ENCODE results near the gene MICAL3. TPM values are rescaled to one million over a fixed set of nuclear protein-coding genes. Genes with fewer than 3 reads are reported as not detected.

MICAL3 gene
- total and polyA plus RNA-seq, 3 donors from 2014 or later, result 103 to 106 (median 104) TPM

- H3K27me3 ChIP-seq, result no peaks in the 10 kb centered on the region
These were observed 118.9 kb downstream of the MICAL3 start for GRCh38 chr22:17905445-17905844.

DNA sequence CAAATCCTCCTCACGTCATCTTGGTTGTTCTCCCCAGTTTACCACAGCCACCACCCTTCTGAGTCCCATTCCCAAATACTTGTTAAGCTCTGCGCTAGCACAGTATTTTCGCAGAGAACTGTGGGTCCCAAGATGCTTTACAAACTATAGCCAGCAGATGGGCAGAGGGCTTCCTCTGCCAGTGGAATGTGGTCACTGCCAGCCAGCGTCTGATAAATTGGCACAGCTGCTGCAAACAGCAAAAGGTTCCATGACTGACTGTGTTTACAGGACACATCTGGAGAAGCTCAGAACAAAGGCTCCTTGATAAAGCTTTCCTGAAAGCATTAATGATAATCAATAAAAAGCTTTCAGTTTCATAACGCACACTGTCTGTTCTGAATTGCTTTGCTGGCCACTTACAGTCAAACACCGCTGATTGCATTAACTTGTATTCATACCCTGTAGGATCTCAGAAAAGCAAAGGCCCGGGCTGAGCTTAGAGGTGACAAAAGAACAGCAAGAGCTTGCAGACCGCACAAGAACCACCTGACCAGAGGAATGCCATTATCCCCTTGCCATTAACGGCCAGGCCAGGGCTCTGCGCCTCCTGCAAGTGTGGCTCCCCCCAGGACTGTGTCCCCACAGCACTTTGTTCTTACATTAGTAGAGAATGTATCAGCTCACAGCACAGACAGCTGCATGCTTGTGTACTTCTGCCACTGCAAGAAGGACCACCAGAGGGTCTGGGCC lies 120.6 kb downstream of the MICAL3 start:
- Histone ChIP-seq H3K9me3 (no peaks in the 10 kb centered on the region), H3K4me1 (no peaks in the 10 kb centered on the region), H3K27me3 (no peaks in the 10 kb centered on the region), H3K27ac (no peak overlapping the region), H3K36me3 (ENCODE audit: low read depth, missing control alignments) (no peaks in the 10 kb centered on the region), H3K4me3 (no peak overlapping the region)
- DNase-seq, result no peak
- intact Hi-C loops (cut with DNase I; ENCODE audit: low total_unique reads), result no loop called here
- TF ChIP-seq, protein P1, sequence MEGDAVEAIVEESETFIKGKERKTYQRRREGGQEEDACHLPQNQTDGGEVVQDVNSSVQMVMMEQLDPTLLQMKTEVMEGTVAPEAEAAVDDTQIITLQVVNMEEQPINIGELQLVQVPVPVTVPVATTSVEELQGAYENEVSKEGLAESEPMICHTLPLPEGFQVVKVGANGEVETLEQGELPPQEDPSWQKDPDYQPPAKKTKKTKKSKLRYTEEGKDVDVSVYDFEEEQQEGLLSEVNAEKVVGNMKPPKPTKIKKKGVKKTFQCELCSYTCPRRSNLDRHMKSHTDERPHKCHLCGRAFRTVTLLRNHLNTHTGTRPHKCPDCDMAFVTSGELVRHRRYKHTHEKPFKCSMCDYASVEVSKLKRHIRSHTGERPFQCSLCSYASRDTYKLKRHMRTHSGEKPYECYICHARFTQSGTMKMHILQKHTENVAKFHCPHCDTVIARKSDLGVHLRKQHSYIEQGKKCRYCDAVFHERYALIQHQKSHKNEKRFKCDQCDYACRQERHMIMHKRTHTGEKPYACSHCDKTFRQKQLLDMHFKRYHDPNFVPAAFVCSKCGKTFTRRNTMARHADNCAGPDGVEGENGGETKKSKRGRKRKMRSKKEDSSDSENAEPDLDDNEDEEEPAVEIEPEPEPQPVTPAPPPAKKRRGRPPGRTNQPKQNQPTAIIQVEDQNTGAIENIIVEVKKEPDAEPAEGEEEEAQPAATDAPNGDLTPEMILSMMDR (IDR thresholded peaks at IDR 0.05), result no peak
- TF ChIP-seq POLR2A (IDR thresholded peaks at IDR 0.05), result no peak
- WGBS, 2 donors, result 81 to 86% methylated on average over 9 to 10 of the region's 10 CpGs

More at GRCh38 chr22:17905445-17905844, 118.9 kb downstream of the MICAL3 start:
- Histone ChIP-seq H3K27ac (no peak overlapping the region), H3K9me3 (no peaks in the 10 kb centered on the region), H3K36me3 (ENCODE audit: low read depth, missing control alignments) (no peaks in the 10 kb centered on the region), H3K4me3 (no peak overlapping the region), H3K4me1 (peaks cover 14% of the 10 kb centered on the region)
- 97% methylated on average over 8 of the region's 8 CpGs for WGBS, 2 donors
- DNase-seq, result no peak
- intact Hi-C loops (cut with DNase I; ENCODE audit: low total_unique reads), result no loop called here
- TF ChIP-seq, protein P1 (IDR thresholded peaks at IDR 0.05), result no peak
- no peak for TF ChIP-seq POLR2A (IDR thresholded peaks at IDR 0.05)

- no peak for DNase-seq
- intact Hi-C loops (cut with DNase I; ENCODE audit: low total_unique reads), result no loop called here
These were observed 121.4 kb downstream of the MICAL3 start for GRCh38 chr22:17902960-17903359.

DNA sequence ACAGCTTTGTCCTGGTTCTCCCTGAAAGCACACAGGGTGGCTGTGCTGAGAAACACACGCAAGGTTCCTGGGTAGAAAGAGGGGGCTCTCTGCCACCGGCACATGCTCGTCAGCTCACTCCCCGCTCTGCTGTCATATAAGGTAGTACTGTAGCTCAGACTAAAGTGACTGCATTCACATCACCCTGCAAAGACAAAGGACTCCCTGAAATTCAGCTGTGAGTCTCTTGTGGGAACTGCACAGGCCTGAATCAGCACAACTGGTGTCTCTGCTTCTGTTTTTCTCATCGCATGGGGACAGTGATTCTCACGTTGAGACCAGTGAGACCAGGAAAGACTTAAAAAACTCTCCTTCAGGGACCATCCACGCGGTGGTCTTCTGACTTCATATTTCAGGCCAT lies 126.0 kb downstream of the MICAL3 start:
- H3K9me3 ChIP-seq, result no peaks in the 10 kb centered on the region
- no peaks in the 10 kb centered on the region for H3K4me1 ChIP-seq
- H3K36me3 ChIP-seq (ENCODE audit: low read depth, missing control alignments), result no peaks in the 10 kb centered on the region
- no peak overlapping the region for H3K27ac ChIP-seq
- WGBS, 2 donors, result 91 to 95% methylated on average over 7 to 8 of the region's 8 CpGs
- no peak for DNase-seq
- intact Hi-C loops (cut with DNase I; ENCODE audit: low total_unique reads), result no loop called here
- H3K4me3 ChIP-seq, result no peak overlapping the region
- no peaks in the 10 kb centered on the region for H3K27me3 ChIP-seq
- TF ChIP-seq, protein P1 (IDR thresholded peaks at IDR 0.05), result no peak
- no peak for TF ChIP-seq POLR2A (IDR thresholded peaks at IDR 0.05)

More at GRCh38 chr22:17902960-17903359, 121.4 kb downstream of the MICAL3 start:
- H3K36me3 ChIP-seq (ENCODE audit: low read depth, missing control alignments), result no peaks in the 10 kb centered on the region
- H3K4me1 ChIP-seq, result no peaks in the 10 kb centered on the region
- no peak for TF ChIP-seq POLR2A (IDR thresholded peaks at IDR 0.05)
- TF ChIP-seq, protein P1 (IDR thresholded peaks at IDR 0.05), result no peak
- H3K4me3 ChIP-seq, result no peak overlapping the region
- H3K9me3 ChIP-seq, result no peaks in the 10 kb centered on the region
- no peaks in the 10 kb centered on the region for H3K27me3 ChIP-seq
- 82 to 93% methylated on average over 8 of the region's 8 CpGs for WGBS, 2 donors
- no peak overlapping the region for H3K27ac ChIP-seq

GRCh38 chr22:17897858-17898257 lies 126.5 kb downstream of the MICAL3 start:
- DNase-seq, result no peak
- Histone ChIP-seq H3K9me3 (no peaks in the 10 kb centered on the region), H3K4me3 (no peak overlapping the region), H3K4me1 (no peaks in the 10 kb centered on the region), H3K27ac (no peak overlapping the region), H3K36me3 (ENCODE audit: low read depth, missing control alignments) (no peaks in the 10 kb centered on the region), H3K27me3 (no peaks in the 10 kb centered on the region)
- TF ChIP-seq, protein P1 (IDR thresholded peaks at IDR 0.05), result no peak
- no peak for TF ChIP-seq POLR2A (IDR thresholded peaks at IDR 0.05)
- WGBS, 2 donors, result 94 to 96% methylated on average over 4 of the region's 4 CpGs
- intact Hi-C loops (cut with DNase I; ENCODE audit: low total_unique reads), result no loop called here

Data from testis (tissue), 3 donors.